Measurements from ENCODE around the gene TRIP11. TPM values are rescaled to one million over a fixed set of nuclear protein-coding genes. Genes with fewer than 3 reads are reported as not detected.

TRIP11 gene
- polyA plus RNA-seq, 6 donors from 2014 or later: 32.2 to 86.1 (median 51.7) TPM

DNA sequence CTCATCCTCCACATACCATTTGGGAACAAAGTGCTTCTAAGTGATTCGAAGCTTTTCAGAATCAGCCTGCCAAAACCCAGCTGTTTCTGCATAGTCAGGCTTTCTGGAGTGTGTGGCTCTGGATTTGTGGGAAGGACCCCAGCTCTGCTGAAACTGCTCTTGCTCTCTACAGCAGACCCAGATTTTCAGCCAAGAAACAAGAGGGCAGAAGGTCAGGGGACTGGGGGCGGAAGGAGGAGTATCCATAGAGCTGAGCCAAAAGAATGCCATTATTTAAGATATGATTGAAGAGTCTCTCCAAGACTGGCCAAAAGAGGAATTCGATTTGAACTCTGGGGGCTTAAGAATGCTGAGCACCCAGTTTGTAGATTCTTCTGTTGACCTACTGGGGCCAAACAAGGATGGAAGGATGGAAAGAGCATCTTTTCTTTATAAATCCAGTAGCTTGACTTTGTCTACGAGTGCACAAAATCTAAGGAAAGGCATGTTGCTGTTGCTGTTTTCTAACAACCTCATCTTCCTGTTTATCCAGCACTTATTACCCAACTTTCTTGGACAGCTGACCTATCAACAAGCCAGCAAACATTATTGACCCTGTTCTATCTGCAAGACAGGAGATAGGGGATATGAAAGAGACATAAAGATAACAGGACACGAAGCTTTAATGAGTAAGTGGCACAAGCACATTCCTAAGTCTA is 121.5 kb downstream of the TRIP11 start:
- no peak for DNase-seq
- Mint-ChIP-seq H3K4me1 (no peaks in the 10 kb centered on the region), H3K4me3 (no peak overlapping the region), H3K36me3 (peaks cover 4 to 8% of the 10 kb centered on the region in 2 donors), H3K9me3 (peaks cover 0 to 6% (median 3%) of the 10 kb centered on the region in 7 donors), H3K27me3 (peaks cover 7 to 12% (median 12%) of the 10 kb centered on the region in 3 donors), H3K27ac (no peak overlapping the region)
- no peak for ATAC-seq (ENCODE audit: low read depth in 2 of 2)

Other genes with a start within 250 kb of the TRIP11 start
- gene TC2N, start 172.5 kb downstream of the TRIP11 start, polyA plus RNA-seq (ENCODE audit: low read depth in 6 of 6): 10 to 100 TPM in 1 of 6 donors, 1 to 10 TPM in 4, under 1 TPM in 1; 0.60 to 16.6 (median 7.4) TPM
- 1 to 10 TPM in 2 of 6 donors, under 1 TPM in 3, not detected in 1; 0.39 to 2.0 (median 0.61) TPM for gene FBLN5, start 92.4 kb downstream of the TRIP11 start, polyA plus RNA-seq (ENCODE audit: low read depth in 6 of 6)
- gene ATXN3, start 66.5 kb upstream of the TRIP11 start, polyA plus RNA-seq (ENCODE audit: low read depth in 6 of 6): 10 to 100 TPM in 5 of 6 donors, 1 to 10 TPM in 1; 9.0 to 23.4 (median 16.0) TPM
- gene NDUFB1, start 81.6 kb upstream of the TRIP11 start, polyA plus RNA-seq (ENCODE audit: low read depth in 6 of 6): 100 to 1,000 TPM; 200 to 337 (median 297) TPM
- 10 to 100 TPM; 14.4 to 27.9 (median 20.5) TPM for gene CPSF2, start 81.9 kb upstream of the TRIP11 start, polyA plus RNA-seq (ENCODE audit: low read depth in 6 of 6)

Data from naive B cell (primary cell).